ENCODE results near the gene C5orf34.
"Not testable (repeated sequence)": the region's sequence is repeated elsewhere in the genome, so short reads cannot be mapped to it uniquely, and the experiment has no call there.

C5orf34 gene

GRCh38 chr5:43514816-43515677 is at the start of gene C5orf34:
Gene C5orf34, minus strand, starts transcription at chr5:43515148. Its CDS starts 5,809 bp downstream, at chr5:43509339.
- Histone ChIP-seq H3K4me3 (ENCODE audit: low read depth in 1 of 2, low read length in 2 of 2) (peak within 1 kb of the TSS; percentile 81 to 95), H3K4me1 (ENCODE audit: control insufficient read depth in 1 of 2, insufficient read depth in 2 of 2, low read length in 2 of 2) (peaks cover 0 to 7% of the 10 kb centered on the region in 2 donors), H3K27ac (ENCODE audit: low read length) (peak within 1 kb of the TSS; percentile 93), H3K27me3 (ENCODE audit: low read depth, low read length) (no peaks in the 10 kb centered on the region), H3K9me3 (ENCODE audit: control insufficient read depth in 1 of 2, low read length in 2 of 2) (no peaks in the 10 kb centered on the region), H3K36me3 (ENCODE audit: control insufficient read depth in 1 of 2, insufficient read depth in 2 of 2, low read length in 2 of 2) (peaks cover 0 to 5% of the 10 kb centered on the region in 2 donors)

GRCh38 chr5:43564289-43564850 is 49.4 kb upstream of the C5orf34 start:
- no peaks in the 10 kb centered on the region for H3K27me3 ChIP-seq (ENCODE audit: low read depth, low read length)
- H3K4me1 ChIP-seq (ENCODE audit: control insufficient read depth in 1 of 2, insufficient read depth in 2 of 2, low read length in 2 of 2) = no peaks in the 10 kb centered on the region
- no peaks in the 10 kb centered on the region for H3K9me3 ChIP-seq (ENCODE audit: control insufficient read depth in 1 of 2, low read length in 2 of 2)
- no peak overlapping the region for H3K27ac ChIP-seq (ENCODE audit: low read length)
- H3K36me3 ChIP-seq (ENCODE audit: control insufficient read depth in 1 of 2, insufficient read depth in 2 of 2, low read length in 2 of 2) = no peaks in the 10 kb centered on the region
- no peak overlapping the region for H3K4me3 ChIP-seq (ENCODE audit: low read depth in 1 of 2, low read length in 2 of 2)

- H3K4me3 ChIP-seq (ENCODE audit: low read depth in 1 of 2, low read length in 2 of 2) = no peak overlapping the region
- no peak overlapping the region for H3K27ac ChIP-seq (ENCODE audit: low read length)
- no peaks in the 10 kb centered on the region for H3K27me3 ChIP-seq (ENCODE audit: low read depth, low read length)
- H3K36me3 ChIP-seq (ENCODE audit: control insufficient read depth in 1 of 2, insufficient read depth in 2 of 2, low read length in 2 of 2) = no peaks in the 10 kb centered on the region
- no peaks in the 10 kb centered on the region for H3K9me3 ChIP-seq (ENCODE audit: control insufficient read depth in 1 of 2, low read length in 2 of 2)
- H3K4me1 ChIP-seq (ENCODE audit: control insufficient read depth in 1 of 2, insufficient read depth in 2 of 2, low read length in 2 of 2) = no peaks in the 10 kb centered on the region
Observed at GRCh38 chr5:43563321-43563720, 48.4 kb upstream of the C5orf34 start.

- H3K36me3 ChIP-seq (ENCODE audit: control insufficient read depth in 1 of 2, insufficient read depth in 2 of 2, low read length in 2 of 2) = no peaks in the 10 kb centered on the region
- no peak overlapping the region for H3K4me3 ChIP-seq (ENCODE audit: low read depth in 1 of 2, low read length in 2 of 2)
- no peak overlapping the region for H3K27ac ChIP-seq (ENCODE audit: low read length)
- H3K27me3 ChIP-seq (ENCODE audit: low read depth, low read length) = no peaks in the 10 kb centered on the region
- H3K4me1 ChIP-seq (ENCODE audit: control insufficient read depth in 1 of 2, insufficient read depth in 2 of 2, low read length in 2 of 2) = no peaks in the 10 kb centered on the region
- H3K9me3 ChIP-seq (ENCODE audit: control insufficient read depth in 1 of 2, low read length in 2 of 2) = no peaks in the 10 kb centered on the region
Observed at GRCh38 chr5:43561356-43561755, 46.4 kb upstream of the C5orf34 start.

- Histone ChIP-seq H3K27me3 (ENCODE audit: low read depth, low read length) (no peaks in the 10 kb centered on the region), H3K4me1 (ENCODE audit: control insufficient read depth in 1 of 2, insufficient read depth in 2 of 2, low read length in 2 of 2) (peaks cover 0 to 9% of the 10 kb centered on the region in 2 donors), H3K4me3 (ENCODE audit: low read depth in 1 of 2, low read length in 2 of 2) (no peak overlapping the region), H3K27ac (ENCODE audit: low read length) (no peak overlapping the region), H3K36me3 (ENCODE audit: control insufficient read depth in 1 of 2, insufficient read depth in 2 of 2, low read length in 2 of 2) (no peaks in the 10 kb centered on the region), H3K9me3 (ENCODE audit: control insufficient read depth in 1 of 2, low read length in 2 of 2) (no peaks in the 10 kb centered on the region)
Observed at GRCh38 chr5:43560128-43560527, 45.2 kb upstream of the C5orf34 start.

GRCh38 chr5:43556857-43557542 is 42.1 kb upstream of the C5orf34 start, which contains the start of gene PAIP1:
Gene PAIP1, minus strand, starts transcription at chr5:43557077. Its CDS starts 231 bp downstream, at chr5:43556846.
- Histone ChIP-seq H3K4me3 (ENCODE audit: low read depth in 1 of 2, low read length in 2 of 2) (peak within 1 kb of the TSS; percentile 82 to 92), H3K27me3 (ENCODE audit: low read depth, low read length) (no peaks in the 10 kb centered on the region), H3K27ac (ENCODE audit: low read length) (peak within 1 kb of the TSS; percentile 80), H3K4me1 (ENCODE audit: control insufficient read depth in 1 of 2, insufficient read depth in 2 of 2, low read length in 2 of 2) (peaks cover 0 to 27% of the 10 kb centered on the region in 2 donors), H3K36me3 (ENCODE audit: control insufficient read depth in 1 of 2, insufficient read depth in 2 of 2, low read length in 2 of 2) (peaks cover 9 to 12% of the 10 kb centered on the region in 2 donors), H3K9me3 (ENCODE audit: control insufficient read depth in 1 of 2, low read length in 2 of 2) (no peaks in the 10 kb centered on the region)

- peak overlapping the region; percentile 82 to 92 for H3K4me3 ChIP-seq (ENCODE audit: low read depth in 1 of 2, low read length in 2 of 2)
- not testable (repeated sequence) for H3K9me3 ChIP-seq (ENCODE audit: control insufficient read depth in 1 of 2, low read length in 2 of 2); H3K27me3 ChIP-seq (ENCODE audit: low read depth, low read length)
- H3K36me3 ChIP-seq (ENCODE audit: control insufficient read depth in 1 of 2, insufficient read depth in 2 of 2, low read length in 2 of 2) = peaks cover 10 to 14% of the 10 kb centered on the region in 2 donors
- peaks cover 0 to 27% of the 10 kb centered on the region in 2 donors for H3K4me1 ChIP-seq (ENCODE audit: control insufficient read depth in 1 of 2, insufficient read depth in 2 of 2, low read length in 2 of 2)
- H3K27ac ChIP-seq (ENCODE audit: low read length) = peak overlapping the region; percentile 79
Observed at GRCh38 chr5:43556607-43556856, 41.6 kb upstream of the C5orf34 start.

- Histone ChIP-seq H3K4me1 (ENCODE audit: control insufficient read depth in 1 of 2, insufficient read depth in 2 of 2, low read length in 2 of 2) (peaks cover 0 to 27% of the 10 kb centered on the region in 2 donors), H3K36me3 (ENCODE audit: control insufficient read depth in 1 of 2, insufficient read depth in 2 of 2, low read length in 2 of 2) (peaks cover 10 to 14% of the 10 kb centered on the region in 2 donors), H3K9me3 (ENCODE audit: control insufficient read depth in 1 of 2, low read length in 2 of 2) (no peaks in the 10 kb centered on the region), H3K27ac (ENCODE audit: low read length) (peak overlapping the region; percentile 79), H3K27me3 (ENCODE audit: low read depth, low read length) (no peaks in the 10 kb centered on the region), H3K4me3 (ENCODE audit: low read depth in 1 of 2, low read length in 2 of 2) (peak overlapping the region; percentile 82 to 92)
Observed at GRCh38 chr5:43555895-43556606, 41.1 kb upstream of the C5orf34 start.

- Histone ChIP-seq H3K4me1 (ENCODE audit: control insufficient read depth in 1 of 2, insufficient read depth in 2 of 2, low read length in 2 of 2) (peaks cover 0 to 31% of the 10 kb centered on the region in 2 donors), H3K9me3 (ENCODE audit: control insufficient read depth in 1 of 2, low read length in 2 of 2) (no peaks in the 10 kb centered on the region), H3K36me3 (ENCODE audit: control insufficient read depth in 1 of 2, insufficient read depth in 2 of 2, low read length in 2 of 2) (peaks cover 10 to 14% of the 10 kb centered on the region in 2 donors), H3K27ac (ENCODE audit: low read length) (no peak overlapping the region), H3K4me3 (ENCODE audit: low read depth in 1 of 2, low read length in 2 of 2) (peak overlapping the region in 1 of 2 donors; percentile 26), H3K27me3 (ENCODE audit: low read depth, low read length) (no peaks in the 10 kb centered on the region)
Observed at GRCh38 chr5:43554497-43554896, 39.5 kb upstream of the C5orf34 start.

- no peak overlapping the region for H3K4me3 ChIP-seq (ENCODE audit: low read depth in 1 of 2, low read length in 2 of 2)
- H3K36me3 ChIP-seq (ENCODE audit: control insufficient read depth in 1 of 2, insufficient read depth in 2 of 2, low read length in 2 of 2) = peaks cover 10 to 14% of the 10 kb centered on the region in 2 donors
- H3K27ac ChIP-seq (ENCODE audit: low read length) = no peak overlapping the region
- H3K27me3 ChIP-seq (ENCODE audit: low read depth, low read length) = no peaks in the 10 kb centered on the region
- peaks cover 0 to 35% of the 10 kb centered on the region in 2 donors for H3K4me1 ChIP-seq (ENCODE audit: control insufficient read depth in 1 of 2, insufficient read depth in 2 of 2, low read length in 2 of 2)
- H3K9me3 ChIP-seq (ENCODE audit: control insufficient read depth in 1 of 2, low read length in 2 of 2) = no peaks in the 10 kb centered on the region
Observed at GRCh38 chr5:43553381-43553780, 38.4 kb upstream of the C5orf34 start.

- no peaks in the 10 kb centered on the region for H3K9me3 ChIP-seq (ENCODE audit: control insufficient read depth in 1 of 2, low read length in 2 of 2)
- H3K27me3 ChIP-seq (ENCODE audit: low read depth, low read length) = no peaks in the 10 kb centered on the region
- no peak overlapping the region for H3K4me3 ChIP-seq (ENCODE audit: low read depth in 1 of 2, low read length in 2 of 2)
- peaks cover 0 to 36% of the 10 kb centered on the region in 2 donors for H3K4me1 ChIP-seq (ENCODE audit: control insufficient read depth in 1 of 2, insufficient read depth in 2 of 2, low read length in 2 of 2)
- H3K27ac ChIP-seq (ENCODE audit: low read length) = no peak overlapping the region
- H3K36me3 ChIP-seq (ENCODE audit: control insufficient read depth in 1 of 2, insufficient read depth in 2 of 2, low read length in 2 of 2) = peaks cover 16 to 23% of the 10 kb centered on the region in 2 donors
Observed at GRCh38 chr5:43551731-43552130, 36.8 kb upstream of the C5orf34 start.
